Thyroid gland (tissue), 4 donors: ENCODE data around the gene SLC6A9.

ENCODE experiments used
- POLR2A ChIP-seq, 2 donors: fragments of 450-650 bp; IDR thresholded peaks; one replicate each; pipeline ENCODE4 v1.6.1; 2017; ENCODE audit warnings: antibody characterized with exemption in 2 of 2, mild to moderate bottlenecking in 2 of 2, moderate library complexity in 1 of 2
- TF ChIP-seq, protein P1 (sequence below), 6 experiments: fragments of 200-600 bp in 3 of 6; fragments of 450-650 bp in 3 of 6; sonication (generic) in 3 of 6; IDR thresholded peaks; one replicate each; pipeline ENCODE4 v1.5.1; 2016 to 2019; ENCODE audit warnings: antibody characterized with exemption in 6 of 6, mild to moderate bottlenecking in 2 of 6, inconsistent platforms in 1 of 6, moderate library complexity in 1 of 6

GRCh38 chr1:44040846-44041245 is 9.6 kb upstream of the SLC6A9 start:
- no peak for TF ChIP-seq POLR2A (IDR thresholded peaks at IDR 0.05)
- TF ChIP-seq, protein P1, sequence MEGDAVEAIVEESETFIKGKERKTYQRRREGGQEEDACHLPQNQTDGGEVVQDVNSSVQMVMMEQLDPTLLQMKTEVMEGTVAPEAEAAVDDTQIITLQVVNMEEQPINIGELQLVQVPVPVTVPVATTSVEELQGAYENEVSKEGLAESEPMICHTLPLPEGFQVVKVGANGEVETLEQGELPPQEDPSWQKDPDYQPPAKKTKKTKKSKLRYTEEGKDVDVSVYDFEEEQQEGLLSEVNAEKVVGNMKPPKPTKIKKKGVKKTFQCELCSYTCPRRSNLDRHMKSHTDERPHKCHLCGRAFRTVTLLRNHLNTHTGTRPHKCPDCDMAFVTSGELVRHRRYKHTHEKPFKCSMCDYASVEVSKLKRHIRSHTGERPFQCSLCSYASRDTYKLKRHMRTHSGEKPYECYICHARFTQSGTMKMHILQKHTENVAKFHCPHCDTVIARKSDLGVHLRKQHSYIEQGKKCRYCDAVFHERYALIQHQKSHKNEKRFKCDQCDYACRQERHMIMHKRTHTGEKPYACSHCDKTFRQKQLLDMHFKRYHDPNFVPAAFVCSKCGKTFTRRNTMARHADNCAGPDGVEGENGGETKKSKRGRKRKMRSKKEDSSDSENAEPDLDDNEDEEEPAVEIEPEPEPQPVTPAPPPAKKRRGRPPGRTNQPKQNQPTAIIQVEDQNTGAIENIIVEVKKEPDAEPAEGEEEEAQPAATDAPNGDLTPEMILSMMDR (IDR thresholded peaks at IDR 0.05) = no peak
